ENCODE results near the gene PNMA1.

Gene PNMA1

GRCh38 chr14:73749706-73750530 lies 35.7 kb upstream of the PNMA1 start:
- no peak for DNase-seq

GRCh38 chr14:73748858-73749357 lies 34.7 kb upstream of the PNMA1 start:
- DNase-seq, result no peak

GRCh38 chr14:73747379-73748211 lies 33.4 kb upstream of the PNMA1 start:
- no peak for DNase-seq

GRCh38 chr14:73746520-73747378 lies 32.6 kb upstream of the PNMA1 start:
- no peak for DNase-seq

GRCh38 chr14:73745571-73746519 lies 31.7 kb upstream of the PNMA1 start:
- no peak for DNase-seq

- no peak for DNase-seq
Observed at GRCh38 chr14:73744874-73745529, 30.8 kb upstream of the PNMA1 start.

- DNase-seq, result no peak
Observed at GRCh38 chr14:73744175-73744867, 30.1 kb upstream of the PNMA1 start.

- peak in 1 of 2 donors; percentile 98 for DNase-seq
Observed at GRCh38 chr14:73743431-73743931, 29.3 kb upstream of the PNMA1 start.

GRCh38 chr14:73742520-73743238 lies 28.5 kb upstream of the PNMA1 start:
- no peak for DNase-seq

- DNase-seq, result peak in 1 of 2 donors; percentile 87
Observed at GRCh38 chr14:73741876-73742519, 27.8 kb upstream of the PNMA1 start.

- peak; percentile 24 to 98 for DNase-seq
Observed at GRCh38 chr14:73741386-73741875, 27.2 kb upstream of the PNMA1 start.

- DNase-seq, result no peak
Observed at GRCh38 chr14:73740618-73741326, 26.6 kb upstream of the PNMA1 start.

- DNase-seq, result no peak
Observed at GRCh38 chr14:73739899-73740617, 25.9 kb upstream of the PNMA1 start.

- DNase-seq, result no peak
Observed at GRCh38 chr14:73739174-73739898, 25.2 kb upstream of the PNMA1 start.

- no peak for DNase-seq
Observed at GRCh38 chr14:73738518-73739173, 24.5 kb upstream of the PNMA1 start.

GRCh38 chr14:73736842-73737241 lies 22.7 kb upstream of the PNMA1 start:
- DNase-seq, result no peak
